Measurements from ENCODE around the gene KIAA1217.

- TF ChIP-seq CTCF (IDR thresholded peaks at IDR 0.05; ENCODE audit: insufficient read depth, low read length, poor library complexity, severe bottlenecking) (no peak), EZH2phosphoT487 (conservative IDR thresholded peaks at IDR 0.05; ENCODE audit: low read length) (no peak)
These were observed 343.5 kb downstream of the KIAA1217 start for GRCh38 chr10:24552346-24553016.
